ENCODE results near the gene RTN4. TPM values are rescaled to one million over a fixed set of nuclear protein-coding genes. Genes with fewer than 3 reads are reported as not detected.
A peak's percentile ranks its signal among the peaks of the same experiment; 100 is the strongest.

RTN4 gene, protein sequence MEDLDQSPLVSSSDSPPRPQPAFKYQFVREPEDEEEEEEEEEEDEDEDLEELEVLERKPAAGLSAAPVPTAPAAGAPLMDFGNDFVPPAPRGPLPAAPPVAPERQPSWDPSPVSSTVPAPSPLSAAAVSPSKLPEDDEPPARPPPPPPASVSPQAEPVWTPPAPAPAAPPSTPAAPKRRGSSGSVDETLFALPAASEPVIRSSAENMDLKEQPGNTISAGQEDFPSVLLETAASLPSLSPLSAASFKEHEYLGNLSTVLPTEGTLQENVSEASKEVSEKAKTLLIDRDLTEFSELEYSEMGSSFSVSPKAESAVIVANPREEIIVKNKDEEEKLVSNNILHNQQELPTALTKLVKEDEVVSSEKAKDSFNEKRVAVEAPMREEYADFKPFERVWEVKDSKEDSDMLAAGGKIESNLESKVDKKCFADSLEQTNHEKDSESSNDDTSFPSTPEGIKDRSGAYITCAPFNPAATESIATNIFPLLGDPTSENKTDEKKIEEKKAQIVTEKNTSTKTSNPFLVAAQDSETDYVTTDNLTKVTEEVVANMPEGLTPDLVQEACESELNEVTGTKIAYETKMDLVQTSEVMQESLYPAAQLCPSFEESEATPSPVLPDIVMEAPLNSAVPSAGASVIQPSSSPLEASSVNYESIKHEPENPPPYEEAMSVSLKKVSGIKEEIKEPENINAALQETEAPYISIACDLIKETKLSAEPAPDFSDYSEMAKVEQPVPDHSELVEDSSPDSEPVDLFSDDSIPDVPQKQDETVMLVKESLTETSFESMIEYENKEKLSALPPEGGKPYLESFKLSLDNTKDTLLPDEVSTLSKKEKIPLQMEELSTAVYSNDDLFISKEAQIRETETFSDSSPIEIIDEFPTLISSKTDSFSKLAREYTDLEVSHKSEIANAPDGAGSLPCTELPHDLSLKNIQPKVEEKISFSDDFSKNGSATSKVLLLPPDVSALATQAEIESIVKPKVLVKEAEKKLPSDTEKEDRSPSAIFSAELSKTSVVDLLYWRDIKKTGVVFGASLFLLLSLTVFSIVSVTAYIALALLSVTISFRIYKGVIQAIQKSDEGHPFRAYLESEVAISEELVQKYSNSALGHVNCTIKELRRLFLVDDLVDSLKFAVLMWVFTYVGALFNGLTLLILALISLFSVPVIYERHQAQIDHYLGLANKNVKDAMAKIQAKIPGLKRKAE
- total RNA-seq (100 to 1,000 TPM; 129 to 215 (median 168) TPM), polyA plus RNA-seq (10 to 100 TPM; 55.2 to 87.4 (median 76.3) TPM)
- long read RNA-seq, donor 1, transcript RTN4-201 (7 exons, 2,333 nt), result major isoform, 27 of 39 reads
- long read RNA-seq, donor 1, partial matches to known transcripts, result 0 of 39 reads
- long read RNA-seq, donor 1, other reads (novel, unspliced or antisense), result 0 of 39 reads
- long read RNA-seq, donor 2, transcript RTN4-201 (7 exons, 2,333 nt), result major isoform, 46 of 57 reads
- long read RNA-seq, donor 2, partial matches to known transcripts, result 0 of 57 reads
- long read RNA-seq, donor 2, other reads (novel, unspliced or antisense), result 0 of 57 reads

DNA sequence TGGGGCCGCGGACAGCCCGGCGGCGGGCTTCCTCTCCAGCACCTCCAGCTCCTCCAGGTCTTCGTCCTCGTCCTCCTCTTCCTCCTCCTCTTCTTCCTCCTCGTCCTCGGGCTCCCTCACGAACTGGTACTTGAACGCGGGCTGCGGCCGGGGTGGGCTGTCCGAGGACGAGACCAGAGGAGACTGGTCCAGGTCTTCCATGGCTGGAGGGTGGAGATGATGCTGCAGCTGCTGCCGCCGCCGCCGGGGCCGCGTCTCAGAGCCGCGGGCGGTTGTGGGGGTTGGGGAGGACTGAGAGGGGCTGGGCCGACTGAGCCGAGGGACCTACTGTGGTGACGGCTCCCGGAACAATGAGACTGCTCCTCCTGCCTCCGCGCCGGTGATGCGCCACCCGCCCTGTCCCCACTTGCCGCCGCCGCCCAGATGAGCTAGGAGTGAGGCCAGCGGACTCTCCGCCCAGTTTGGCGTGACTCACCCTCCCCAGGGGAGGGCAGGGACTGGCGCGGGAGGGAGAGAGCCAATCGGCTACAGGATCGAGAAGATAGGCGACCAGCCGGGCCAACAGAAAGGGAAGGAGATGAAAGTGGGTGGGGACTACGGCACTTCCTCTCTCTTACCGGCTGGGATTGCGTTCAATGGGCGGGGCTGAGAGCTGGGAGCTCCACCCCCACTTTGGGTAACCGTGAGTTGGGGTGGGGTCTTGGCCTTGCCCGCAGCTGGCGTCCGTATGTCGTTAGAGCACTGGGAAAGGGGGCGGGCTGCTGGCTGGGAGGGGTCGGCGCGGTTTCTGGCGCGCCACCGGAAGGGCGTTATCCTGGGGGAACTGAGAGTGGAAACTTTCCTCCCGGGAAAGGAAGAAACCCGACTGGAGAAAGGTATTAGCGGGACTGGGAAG is at the start of gene RTN4:
Gene RTN4 (minus strand): TSS at position 352 of the 895 bp plus-strand sequence. CDS start 151 bp downstream, at position 201.
- DNase-seq, result peak; percentile 100
- intact Hi-C loops (cut with DNase I; ENCODE audit: low total_unique reads), result no loop called here
- 0 to 1% (median 1%) methylated on average over 49 to 66 of the region's 66 CpGs for WGBS, 5 donors
- H3K27ac ChIP-seq, result peak within 1 kb of the TSS; percentile 98 to 99 (median 99)
- peaks cover 42 to 81% (median 67%) of the 10 kb centered on the region in 6 donors for H3K4me1 ChIP-seq
- peak; percentile 93 to 97 (median 94) for TF ChIP-seq POLR2A (IDR thresholded peaks at IDR 0.05)
- TF ChIP-seq, protein P1, sequence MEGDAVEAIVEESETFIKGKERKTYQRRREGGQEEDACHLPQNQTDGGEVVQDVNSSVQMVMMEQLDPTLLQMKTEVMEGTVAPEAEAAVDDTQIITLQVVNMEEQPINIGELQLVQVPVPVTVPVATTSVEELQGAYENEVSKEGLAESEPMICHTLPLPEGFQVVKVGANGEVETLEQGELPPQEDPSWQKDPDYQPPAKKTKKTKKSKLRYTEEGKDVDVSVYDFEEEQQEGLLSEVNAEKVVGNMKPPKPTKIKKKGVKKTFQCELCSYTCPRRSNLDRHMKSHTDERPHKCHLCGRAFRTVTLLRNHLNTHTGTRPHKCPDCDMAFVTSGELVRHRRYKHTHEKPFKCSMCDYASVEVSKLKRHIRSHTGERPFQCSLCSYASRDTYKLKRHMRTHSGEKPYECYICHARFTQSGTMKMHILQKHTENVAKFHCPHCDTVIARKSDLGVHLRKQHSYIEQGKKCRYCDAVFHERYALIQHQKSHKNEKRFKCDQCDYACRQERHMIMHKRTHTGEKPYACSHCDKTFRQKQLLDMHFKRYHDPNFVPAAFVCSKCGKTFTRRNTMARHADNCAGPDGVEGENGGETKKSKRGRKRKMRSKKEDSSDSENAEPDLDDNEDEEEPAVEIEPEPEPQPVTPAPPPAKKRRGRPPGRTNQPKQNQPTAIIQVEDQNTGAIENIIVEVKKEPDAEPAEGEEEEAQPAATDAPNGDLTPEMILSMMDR (IDR thresholded peaks at IDR 0.05 in 8 of 11, conservative IDR thresholded peaks at IDR 0.05 in 3 of 11), result peak in 8 of 11 experiments; percentile 0 to 49 (median 44)
- peak; percentile 99 to 100 (median 100) for TF ChIP-seq POLR2AphosphoS5 (IDR thresholded peaks at IDR 0.05)
- no peaks in the 10 kb centered on the region for H3K36me3 ChIP-seq
- peak within 1 kb of the TSS; percentile 71 to 95 (median 84) for H3K4me3 ChIP-seq
- H3K9me3 ChIP-seq, result no peaks in the 10 kb centered on the region
- no peaks in the 10 kb centered on the region for H3K27me3 ChIP-seq (replicated peaks in 1 of 7)

DNA sequence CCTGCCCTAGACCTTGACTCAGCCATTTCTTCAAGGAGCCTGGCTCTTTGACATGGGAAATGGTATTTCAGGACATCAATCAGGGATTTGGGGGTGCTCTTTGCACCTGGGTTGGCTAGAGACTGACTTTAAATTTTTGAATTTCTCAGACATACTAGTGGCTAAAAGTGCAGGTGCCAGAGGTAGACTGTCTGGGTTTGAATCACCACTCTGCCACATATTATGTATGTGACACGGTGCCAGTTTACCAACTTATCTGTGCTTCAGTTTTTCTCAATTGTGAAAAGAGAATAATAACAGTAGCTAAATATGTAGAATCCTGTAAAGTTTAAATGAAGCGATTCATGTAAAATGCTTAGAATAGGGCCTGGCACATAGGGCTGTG is 49.2 kb upstream of the RTN4 start:
- WGBS, 5 donors, result 89 to 95% (median 89%) methylated on average over 2 of the region's 2 CpGs
- Histone ChIP-seq H3K9me3 (no peaks in the 10 kb centered on the region), H3K27me3 (replicated peaks in 1 of 7) (no peaks in the 10 kb centered on the region), H3K4me3 (no peak overlapping the region), H3K36me3 (no peaks in the 10 kb centered on the region), H3K4me1 (peaks cover 0 to 69% (median 31%) of the 10 kb centered on the region in 6 donors), H3K27ac (peak overlapping the region in 7 of 8 donors; percentile 41 to 87 (median 79))
- intact Hi-C loops (cut with DNase I; ENCODE audit: low total_unique reads), result no loop called here
- no peak for DNase-seq
- TF ChIP-seq, protein P1 (IDR thresholded peaks at IDR 0.05 in 8 of 11, conservative IDR thresholded peaks at IDR 0.05 in 3 of 11), result no peak
- TF ChIP-seq POLR2AphosphoS5 (IDR thresholded peaks at IDR 0.05), result no peak
- TF ChIP-seq POLR2A (IDR thresholded peaks at IDR 0.05), result no peak

All from spleen (tissue), 13 donors.